BLaER1 (cell line): ENCODE measurements around the gene MGAT5B.

Experiments
- H3K27ac ChIP-seq: shearing (Covaris generic); formaldehyde crosslinking; 2 replicates; pipeline ENCODE4 v1.8.1; 2022
- H3K27me3 ChIP-seq: shearing (Covaris generic); formaldehyde crosslinking; 2 replicates; pipeline ENCODE4 v1.8.1; 2022
- H3K36me3 ChIP-seq: shearing (Covaris generic); formaldehyde crosslinking; 2 replicates; pipeline ENCODE4 v1.8.1; 2022
- H3K4me1 ChIP-seq: shearing (Covaris generic); formaldehyde crosslinking; 2 replicates; pipeline ENCODE4 v1.8.1; 2022
- H3K4me2 ChIP-seq: shearing (Covaris generic); formaldehyde crosslinking; 2 replicates; pipeline ENCODE4 v1.8.1; 2022
- H3K4me3 ChIP-seq: shearing (Covaris generic); formaldehyde crosslinking; 2 replicates; pipeline ENCODE4 v1.8.1; 2022
- H3K9ac ChIP-seq: shearing (Covaris generic); formaldehyde crosslinking; 2 replicates; pipeline ENCODE4 v1.8.1; 2022
- H3K9me3 ChIP-seq: shearing (Covaris generic); formaldehyde crosslinking; 2 replicates; pipeline ENCODE4 v1.8.1; 2022
- H4K20me1 ChIP-seq: shearing (Covaris generic); formaldehyde crosslinking; 2 replicates; pipeline ENCODE4 v1.8.1; 2022
- Cebpa-rat ChIP-seq: shearing (Covaris generic); IDR thresholded peaks from 2 replicates; pipeline ENCODE4 v1.8.1; 2022

MGAT5B gene

DNA sequence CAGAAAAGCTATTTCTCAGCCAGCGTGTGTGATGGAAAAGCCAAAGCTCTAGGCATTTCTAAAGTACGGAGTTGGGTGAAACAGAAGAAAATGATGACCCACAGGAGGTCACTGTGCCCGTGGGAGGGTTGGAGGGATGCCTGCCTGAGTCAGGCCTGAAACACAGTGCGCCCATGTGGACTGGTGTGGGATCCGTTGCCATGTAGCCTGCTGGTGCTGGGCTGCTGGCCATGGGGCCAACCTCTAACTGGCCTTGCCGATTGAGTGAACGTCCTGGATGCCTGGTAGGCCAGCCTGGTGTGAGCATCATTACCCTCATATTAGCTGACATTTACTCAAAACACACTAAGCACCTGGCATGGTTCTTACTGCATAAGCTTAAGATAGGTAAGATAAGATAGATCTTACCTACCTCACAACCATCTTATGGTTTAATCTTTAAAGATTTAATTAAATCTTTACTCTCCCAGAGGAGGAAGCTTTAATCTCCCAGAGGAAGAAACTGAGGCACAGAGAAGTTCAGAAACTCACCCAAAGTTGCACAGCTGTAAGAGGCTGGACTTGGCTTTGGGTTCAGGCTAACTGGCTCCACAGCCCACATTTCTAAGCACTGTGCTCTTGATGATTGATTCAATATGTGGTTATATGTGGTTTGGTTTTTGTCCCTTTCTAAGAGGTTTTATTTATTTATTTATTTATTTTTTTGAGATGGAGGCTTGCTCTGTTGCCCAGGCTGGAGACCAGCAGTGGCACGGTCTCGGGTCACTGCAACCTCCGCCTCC is 15.7 kb downstream of the MGAT5B start:
- H3K4me1 ChIP-seq, result peaks cover 68% of the 10 kb centered on the region
- H3K9me3 ChIP-seq, result no peaks in the 10 kb centered on the region
- no peak overlapping the region for H3K4me2 ChIP-seq
- TF ChIP-seq Cebpa-rat, result no peak
- H3K4me3 ChIP-seq, result no peak overlapping the region
- H3K27me3 ChIP-seq, result no peaks in the 10 kb centered on the region
- H3K36me3 ChIP-seq, result peaks cover 87% of the 10 kb centered on the region
- H4K20me1 ChIP-seq, result peaks cover 80% of the 10 kb centered on the region
- no peak overlapping the region for H3K9ac ChIP-seq
- no peak overlapping the region for H3K27ac ChIP-seq

DNA sequence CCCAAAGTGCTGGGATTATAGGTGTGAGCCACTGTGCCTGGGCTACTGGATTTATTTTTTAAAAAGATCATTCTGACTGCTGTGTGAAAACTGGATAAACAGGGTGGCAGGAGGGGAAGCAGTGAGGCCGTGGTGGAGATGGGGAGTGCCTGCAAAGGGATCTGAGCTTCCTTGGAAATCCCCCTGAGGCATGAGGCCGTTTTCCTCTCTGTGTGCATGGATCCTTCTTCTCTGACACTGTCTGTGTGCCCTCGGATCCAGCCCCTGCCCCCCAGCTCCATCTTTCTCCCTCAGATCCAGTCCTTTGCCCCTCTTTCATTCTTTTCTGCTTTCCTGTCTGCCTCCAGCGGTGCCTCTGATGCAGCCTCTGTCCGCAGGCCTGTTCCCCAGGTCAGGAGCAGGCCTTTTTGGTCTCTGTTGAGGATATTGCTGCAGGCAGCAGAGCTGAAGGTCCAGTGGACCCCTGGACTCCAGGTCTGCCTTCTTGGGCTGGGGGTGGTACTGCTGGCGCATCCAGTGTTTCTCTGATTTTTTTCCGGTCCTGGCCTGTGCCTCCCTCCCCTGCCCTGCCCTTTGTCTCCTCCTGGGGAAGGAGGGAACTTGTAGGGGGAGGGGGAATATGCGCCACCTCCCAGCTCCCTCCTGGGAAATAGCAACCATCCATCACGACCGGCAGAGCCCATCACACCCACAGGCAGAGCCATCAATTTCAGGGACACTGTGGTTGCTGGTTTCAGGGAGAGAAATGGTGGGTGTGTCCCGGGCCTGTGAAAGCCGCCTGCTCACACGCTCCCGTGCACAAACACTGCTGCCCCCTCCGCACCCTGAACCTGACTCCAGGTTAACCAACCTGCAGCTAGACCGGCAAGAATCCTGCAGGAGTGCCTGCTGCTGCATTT is 17.0 kb downstream of the MGAT5B start:
- Histone ChIP-seq H3K36me3 (peaks cover 87% of the 10 kb centered on the region), H4K20me1 (peaks cover 80% of the 10 kb centered on the region), H3K4me3 (no peak overlapping the region), H3K4me1 (peaks cover 64% of the 10 kb centered on the region), H3K9me3 (no peaks in the 10 kb centered on the region), H3K9ac (peak overlapping the region; percentile 58), H3K4me2 (peak overlapping the region; percentile 83), H3K27ac (peak overlapping the region; percentile 61), H3K27me3 (no peaks in the 10 kb centered on the region)
- TF ChIP-seq Cebpa-rat, result no peak

DNA sequence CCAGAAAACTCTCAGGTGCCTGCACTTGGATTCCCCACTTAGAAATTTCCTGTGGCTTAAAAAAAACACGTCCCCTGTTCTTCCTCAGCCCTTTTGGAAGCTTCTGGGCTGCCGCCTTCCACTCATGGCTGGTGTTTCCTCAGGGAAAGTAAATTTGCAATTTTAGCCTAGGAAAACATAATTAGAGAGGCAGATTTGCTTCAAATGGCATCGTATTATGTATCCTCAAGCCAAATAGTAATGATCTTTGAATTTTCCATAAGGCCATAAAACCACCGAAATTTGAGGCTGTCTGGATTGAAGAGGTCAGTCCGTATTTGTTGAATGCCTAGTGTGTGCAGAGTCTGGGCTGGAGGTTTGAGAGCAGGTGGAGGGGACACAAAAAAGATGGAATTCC is 17.7 kb downstream of the MGAT5B start:
- Histone ChIP-seq H3K27ac (no peak overlapping the region), H3K4me3 (no peak overlapping the region), H3K9me3 (no peaks in the 10 kb centered on the region), H3K4me2 (peak overlapping the region; percentile 83), H3K4me1 (peaks cover 58% of the 10 kb centered on the region), H3K27me3 (no peaks in the 10 kb centered on the region), H3K9ac (no peak overlapping the region), H3K36me3 (peaks cover 85% of the 10 kb centered on the region), H4K20me1 (peaks cover 77% of the 10 kb centered on the region)
- no peak for TF ChIP-seq Cebpa-rat

DNA sequence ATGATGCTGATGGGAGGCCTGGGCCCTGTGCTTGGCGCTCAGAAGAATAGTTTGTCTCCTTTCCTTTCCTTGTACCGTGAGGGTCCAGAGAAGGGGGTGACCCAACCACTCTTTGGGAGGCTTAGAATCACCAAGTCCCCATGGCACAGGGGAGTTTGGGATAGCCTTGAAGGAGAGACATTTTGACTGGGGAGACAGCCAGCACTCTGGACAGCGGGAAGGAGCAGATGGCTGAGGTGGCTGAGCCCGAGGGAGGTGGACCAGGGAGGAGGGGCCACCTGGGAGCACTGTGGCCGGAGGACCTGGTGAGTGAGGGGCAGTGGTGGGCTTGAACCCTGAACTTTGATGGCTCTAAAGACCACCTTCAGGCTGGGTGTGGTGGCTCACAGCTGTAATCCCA is 18.2 kb downstream of the MGAT5B start:
- Histone ChIP-seq H3K9me3 (no peaks in the 10 kb centered on the region; the same call in 1 of the 2 replicates), H4K20me1 (peaks cover 72% of the 10 kb centered on the region), H3K4me2 (peak overlapping the region; percentile 83; the same call in 1 of the 2 replicates), H3K4me3 (no peak overlapping the region), H3K27ac (no peak overlapping the region), H3K9ac (no peak overlapping the region), H3K27me3 (no peaks in the 10 kb centered on the region), H3K4me1 (peaks cover 52% of the 10 kb centered on the region), H3K36me3 (peaks cover 85% of the 10 kb centered on the region)
- no peak for TF ChIP-seq Cebpa-rat

DNA sequence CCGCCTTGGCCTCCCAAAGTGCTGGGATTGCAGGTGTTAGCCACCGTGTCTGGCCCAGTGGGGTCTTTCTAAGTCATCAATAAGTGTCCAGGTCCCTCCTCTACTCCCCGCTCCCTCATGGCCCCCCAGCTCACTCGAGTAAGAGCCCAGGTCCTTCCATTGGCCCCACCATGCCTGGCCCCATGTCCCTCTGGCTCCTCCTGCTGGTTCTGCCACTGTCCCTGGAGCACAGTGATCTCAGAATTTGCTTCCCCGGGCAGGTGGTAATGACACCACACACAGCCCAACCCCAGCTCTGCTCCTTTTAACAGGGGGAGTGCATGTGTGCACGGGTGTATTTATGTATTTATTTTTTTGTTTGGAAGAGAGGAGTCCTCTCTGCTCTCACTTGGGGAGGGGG is 19.6 kb downstream of the MGAT5B start:
- Histone ChIP-seq H3K4me2 (no peak overlapping the region), H3K4me3 (no peak overlapping the region), H3K9me3 (peaks cover 13% of the 10 kb centered on the region), H3K27ac (no peak overlapping the region), H3K9ac (no peak overlapping the region), H3K27me3 (no peaks in the 10 kb centered on the region), H3K36me3 (peaks cover 85% of the 10 kb centered on the region), H3K4me1 (peaks cover 38% of the 10 kb centered on the region), H4K20me1 (peaks cover 72% of the 10 kb centered on the region)
- TF ChIP-seq Cebpa-rat, result no peak

DNA sequence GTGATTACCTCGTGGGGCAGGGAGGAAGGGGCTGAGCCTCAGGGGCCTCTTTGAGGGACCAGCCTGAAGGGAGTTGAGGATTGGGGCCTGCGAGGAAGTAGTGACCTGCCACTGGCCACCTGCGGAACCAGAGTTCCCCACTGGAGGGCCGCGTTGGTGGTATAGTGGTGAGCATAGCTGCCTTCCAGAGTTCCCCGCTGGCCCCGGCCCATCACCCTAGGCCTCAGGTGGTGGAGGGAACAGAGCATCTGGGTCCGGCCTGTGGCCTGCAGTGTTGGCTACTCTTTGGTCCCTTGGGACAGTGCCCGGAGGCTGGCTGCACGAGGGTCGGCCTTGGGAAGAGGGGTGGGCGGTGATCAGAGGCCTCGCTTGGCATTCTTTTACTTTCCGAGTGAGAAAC is 20.5 kb downstream of the MGAT5B start:
- no peak overlapping the region for H3K9ac ChIP-seq
- no peaks in the 10 kb centered on the region for H3K27me3 ChIP-seq
- H3K4me3 ChIP-seq, result no peak overlapping the region
- TF ChIP-seq Cebpa-rat, result no peak
- H3K36me3 ChIP-seq, result peaks cover 85% of the 10 kb centered on the region
- 0 out of 2 replicates have a peak overlapping the region, but pooled peaks have one; percentile 9 for H3K27ac ChIP-seq
- peaks cover 72% of the 10 kb centered on the region for H4K20me1 ChIP-seq
- H3K9me3 ChIP-seq, result peaks cover 22% of the 10 kb centered on the region
- peaks cover 33% of the 10 kb centered on the region for H3K4me1 ChIP-seq
- no peak overlapping the region for H3K4me2 ChIP-seq

DNA sequence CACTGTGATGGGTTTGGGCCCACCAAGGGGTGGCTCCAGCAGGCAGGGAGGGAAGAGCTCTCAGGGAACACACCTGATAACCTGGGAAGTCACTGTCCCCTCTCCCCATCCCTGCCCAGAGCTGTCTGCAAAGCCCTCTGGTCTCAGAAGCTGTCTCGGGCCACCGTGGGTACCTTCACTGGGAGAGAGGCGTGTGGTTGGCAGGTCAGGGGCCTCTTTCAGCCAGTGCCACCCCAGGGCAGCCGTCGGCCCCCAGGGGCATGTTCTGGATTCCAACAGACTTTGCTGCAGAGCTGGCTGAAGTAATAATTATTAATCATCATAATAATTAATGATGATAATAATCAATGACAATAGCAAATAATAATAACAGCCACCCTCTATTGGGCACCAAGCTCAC is 21.1 kb downstream of the MGAT5B start:
- Histone ChIP-seq H3K9me3 (peaks cover 28% of the 10 kb centered on the region), H3K4me2 (no peak overlapping the region), H3K4me3 (no peak overlapping the region), H3K27ac (no peak overlapping the region), H3K9ac (no peak overlapping the region), H3K4me1 (peaks cover 28% of the 10 kb centered on the region), H3K36me3 (peaks cover 85% of the 10 kb centered on the region), H4K20me1 (peaks cover 70% of the 10 kb centered on the region), H3K27me3 (no peaks in the 10 kb centered on the region)
- no peak for TF ChIP-seq Cebpa-rat

DNA sequence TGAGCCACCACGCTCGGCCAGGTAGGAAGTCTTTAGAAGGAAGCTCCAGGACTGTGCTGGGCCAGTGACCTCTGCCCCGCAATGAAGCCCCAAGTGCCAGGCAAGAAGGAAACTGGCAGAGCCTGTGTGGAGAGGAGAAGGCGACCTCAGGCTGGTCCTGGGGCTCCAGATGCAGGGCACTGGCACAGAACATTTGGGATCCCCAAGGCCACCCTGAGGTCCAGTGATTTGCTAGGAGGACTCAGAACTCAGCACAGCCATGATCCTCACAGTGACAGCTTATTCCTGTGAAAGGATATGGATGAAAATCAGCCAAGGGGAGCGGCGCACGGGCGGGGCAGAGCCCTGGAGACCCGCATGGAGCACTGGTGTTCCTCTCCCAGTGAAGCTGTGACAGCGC is 24.1 kb downstream of the MGAT5B start:
- Histone ChIP-seq H3K9me3 (peaks cover 40% of the 10 kb centered on the region), H3K4me1 (no peaks in the 10 kb centered on the region), H3K36me3 (peaks cover 98% of the 10 kb centered on the region), H3K9ac (no peak overlapping the region), H3K4me3 (no peak overlapping the region), H3K4me2 (no peak overlapping the region), H4K20me1 (peaks cover 69% of the 10 kb centered on the region), H3K27me3 (no peaks in the 10 kb centered on the region), H3K27ac (no peak overlapping the region)
- no peak for TF ChIP-seq Cebpa-rat

DNA sequence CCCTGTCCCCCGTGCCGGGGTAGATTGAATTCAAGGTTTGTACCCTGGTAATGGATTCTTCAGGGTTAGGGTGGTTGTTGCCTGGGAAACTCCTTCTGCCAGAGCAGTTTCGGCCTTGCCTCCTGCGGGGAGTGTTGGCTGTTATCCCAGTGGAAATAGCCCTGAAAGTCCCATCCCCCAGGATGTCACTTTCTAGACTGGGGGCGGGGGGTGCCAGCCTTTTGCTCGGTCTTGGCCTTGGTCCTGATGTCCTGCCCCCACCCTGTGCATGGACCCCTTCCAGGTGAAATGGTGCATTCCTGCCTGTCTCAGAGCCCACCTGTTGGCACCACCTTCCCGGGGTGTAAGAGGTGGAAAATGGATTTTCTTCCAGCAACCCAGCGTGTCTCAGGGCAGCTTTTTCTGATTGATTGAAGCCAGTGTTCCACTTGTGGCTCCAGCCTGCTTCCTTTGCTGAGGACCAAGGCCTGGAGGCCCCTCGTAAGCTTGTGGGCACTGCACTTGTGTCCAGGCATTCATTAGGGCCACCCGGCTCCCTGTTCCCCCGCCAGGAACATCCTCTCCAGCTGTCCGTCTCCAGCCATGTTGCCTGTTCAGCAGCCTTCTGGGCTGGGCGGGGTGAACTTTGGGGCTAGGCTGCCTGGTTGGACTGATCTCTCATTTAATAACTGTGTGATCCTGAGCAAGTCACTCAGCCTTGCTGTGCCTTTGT is 25.6 kb downstream of the MGAT5B start:
- H3K9ac ChIP-seq, result no peak overlapping the region
- no peaks in the 10 kb centered on the region for H3K4me1 ChIP-seq
- H3K9me3 ChIP-seq, result peaks cover 40% of the 10 kb centered on the region
- H3K4me2 ChIP-seq, result no peak overlapping the region
- no peak overlapping the region for H3K4me3 ChIP-seq
- H3K36me3 ChIP-seq, result peaks cover 96% of the 10 kb centered on the region
- peaks cover 69% of the 10 kb centered on the region for H4K20me1 ChIP-seq
- H3K27me3 ChIP-seq, result no peaks in the 10 kb centered on the region
- H3K27ac ChIP-seq, result no peak overlapping the region
- no peak for TF ChIP-seq Cebpa-rat
